NT2/D1 (cell line): ENCODE results near the gene PTPRG.

Experiments
- SUZ12 ChIP-seq: IDR thresholded peaks from 2 replicates; pipeline ENCODE4 v1.6.1; 2011; ENCODE audit not compliant: insufficient read length, insufficient read depth; ENCODE audit errors: extremely low read depth
- YY1 ChIP-seq: IDR thresholded peaks from 2 replicates; pipeline ENCODE4 v1.6.1; 2011; ENCODE audit not compliant: insufficient read length, insufficient read depth
- ZNF274 ChIP-seq: IDR thresholded peaks from 2 replicates; pipeline ENCODE4 v1.6.1; 2011; ENCODE audit warnings: mild to moderate bottlenecking, low read depth, low read length

DNA sequence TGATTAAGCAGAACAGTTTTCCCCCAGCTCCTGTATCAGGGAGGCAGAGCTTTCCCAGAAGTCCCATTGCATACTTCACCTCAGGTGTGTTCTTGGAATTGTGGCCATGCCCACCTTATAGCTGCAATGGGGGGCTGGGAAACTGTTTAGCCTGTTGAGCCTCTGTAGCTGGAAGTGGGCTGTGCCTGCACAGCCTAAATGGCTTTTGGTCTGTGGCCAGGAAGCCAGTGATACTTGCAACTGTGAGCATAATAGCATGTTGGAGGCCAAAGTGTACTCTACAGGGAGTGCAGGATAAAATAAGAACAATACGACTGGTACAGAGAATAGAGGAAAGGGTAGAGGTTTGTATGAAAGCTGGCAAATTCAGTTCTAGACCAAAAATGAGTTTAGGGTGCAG lies 248.5 kb downstream of the PTPRG start:
- TF ChIP-seq YY1 (no peak), ZNF274 (no peak), SUZ12 (no peak)
